ENCODE measurements around the gene SLC25A12. TPM values are rescaled to one million over a fixed set of nuclear protein-coding genes. Genes with fewer than 3 reads are reported as not detected.
A peak's percentile ranks its signal among the peaks of the same experiment; 100 is the strongest.

The SLC25A12 gene
- total RNA-seq, 3 donors from 2014 or later, result 15.5 to 54.7 (median 39.2) TPM

GRCh38 chr2:171889333-171889732, 4.7 kb downstream of the SLC25A12 start:
- Histone ChIP-seq H3K27ac (no peak overlapping the region), H3K27me3 (no peaks in the 10 kb centered on the region), H3K36me3 (no peaks in the 10 kb centered on the region), H3K9me3 (no peaks in the 10 kb centered on the region), H3K4me3 (no peak overlapping the region), H3K4me1 (no peaks in the 10 kb centered on the region)
- DNase-seq (ENCODE audit: low spot score in 2 of 2), result no peak
- no peak for TF ChIP-seq CTCF (IDR thresholded peaks at IDR 0.05)
- intact Hi-C loops (cut with DNase I; ENCODE audit: low total_unique reads), result no loop called here

- intact Hi-C loops (cut with DNase I; ENCODE audit: low total_unique reads), result no loop called here
- TF ChIP-seq POLR2A (IDR thresholded peaks at IDR 0.05) (no peak), POLR2AphosphoS5 (IDR thresholded peaks at IDR 0.05) (no peak), CTCF (IDR thresholded peaks at IDR 0.05) (no peak)
- Histone ChIP-seq H3K27me3 (no peaks in the 10 kb centered on the region), H3K27ac (no peak overlapping the region), H3K36me3 (no peaks in the 10 kb centered on the region), H3K4me3 (no peak overlapping the region), H3K9me3 (no peaks in the 10 kb centered on the region), H3K4me1 (no peaks in the 10 kb centered on the region)
- DNase-seq (ENCODE audit: low spot score in 2 of 2), result no peak
Measured at GRCh38 chr2:171883275-171883893, 10.7 kb downstream of the SLC25A12 start.

- no peaks in the 10 kb centered on the region for H3K9me3 ChIP-seq
- intact Hi-C loops (cut with DNase I; ENCODE audit: low total_unique reads), result no loop called here
- H3K27ac ChIP-seq, result no peak overlapping the region
- H3K36me3 ChIP-seq, result no peaks in the 10 kb centered on the region
- TF ChIP-seq CTCF (IDR thresholded peaks at IDR 0.05) (no peak), POLR2A (IDR thresholded peaks at IDR 0.05) (no peak), POLR2AphosphoS5 (IDR thresholded peaks at IDR 0.05) (no peak)
- H3K4me1 ChIP-seq, result no peaks in the 10 kb centered on the region
- H3K4me3 ChIP-seq, result no peak overlapping the region
- no peaks in the 10 kb centered on the region for H3K27me3 ChIP-seq
- DNase-seq (ENCODE audit: low spot score in 2 of 2), result no peak
Measured at GRCh38 chr2:171882089-171882769, 11.8 kb downstream of the SLC25A12 start.

GRCh38 chr2:171880774-171881173, 13.3 kb downstream of the SLC25A12 start:
- Histone ChIP-seq H3K4me1 (no peaks in the 10 kb centered on the region), H3K9me3 (no peaks in the 10 kb centered on the region), H3K4me3 (no peak overlapping the region), H3K27ac (no peak overlapping the region), H3K27me3 (no peaks in the 10 kb centered on the region), H3K36me3 (no peaks in the 10 kb centered on the region)
- DNase-seq (ENCODE audit: low spot score in 2 of 2), result no peak
- TF ChIP-seq POLR2AphosphoS5 (IDR thresholded peaks at IDR 0.05) (no peak), POLR2A (IDR thresholded peaks at IDR 0.05) (no peak), CTCF (IDR thresholded peaks at IDR 0.05) (no peak)
- intact Hi-C loops (cut with DNase I; ENCODE audit: low total_unique reads), result no loop called here

- Histone ChIP-seq H3K27me3 (no peaks in the 10 kb centered on the region), H3K9me3 (no peaks in the 10 kb centered on the region), H3K4me3 (no peak overlapping the region), H3K27ac (peak overlapping the region in 1 of 2 donors; percentile 73), H3K36me3 (no peaks in the 10 kb centered on the region), H3K4me1 (no peaks in the 10 kb centered on the region)
- intact Hi-C loops (cut with DNase I; ENCODE audit: low total_unique reads), result no loop called here
- TF ChIP-seq CTCF (IDR thresholded peaks at IDR 0.05), result no peak
- no peak for DNase-seq (ENCODE audit: low spot score in 2 of 2)
Measured at GRCh38 chr2:171879865-171880264, 14.2 kb downstream of the SLC25A12 start.
